ENCODE measurements around the gene DENND1B.

DENND1B gene

DNA sequence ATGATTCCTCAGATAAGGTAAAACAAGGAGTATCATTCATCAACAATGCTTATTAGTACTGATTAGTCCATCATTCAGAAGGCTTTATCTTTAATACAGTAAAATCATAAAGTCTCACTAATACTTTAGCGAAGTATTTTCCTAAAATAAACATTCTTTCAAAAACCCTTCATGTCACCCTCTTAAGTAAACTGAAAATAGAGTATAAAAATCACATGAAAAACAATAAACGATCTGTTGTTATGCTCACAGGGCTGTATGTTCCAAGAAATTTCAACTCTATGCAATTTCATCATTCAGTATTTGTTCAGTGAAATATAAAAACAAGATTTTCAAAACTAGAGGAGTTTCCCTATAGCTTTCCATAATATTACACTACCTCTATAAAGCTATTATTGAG lies 102.0 kb downstream of the DENND1B start:
- Histone ChIP-seq H3K4me1 (ENCODE audit: low read length) (no peaks in the 10 kb centered on the region), H3K27me3 (ENCODE audit: low read depth, low read length) (no peaks in the 10 kb centered on the region), H4K20me1 (ENCODE audit: insufficient read depth, low read length) (peaks cover 51% of the 10 kb centered on the region), H2AFZ (ENCODE audit: low read depth, low read length) (no peak overlapping the region), H3K9me3 (ENCODE audit: insufficient read depth, low read length) (no peaks in the 10 kb centered on the region), H3K36me3 (replicated peaks; ENCODE audit: low read depth, low read length) (peaks cover 4% of the 10 kb centered on the region), H3K79me2 (ENCODE audit: low read length) (peaks cover 14% of the 10 kb centered on the region), H3K27ac (ENCODE audit: low read length) (no peak overlapping the region), H3K9ac (ENCODE audit: low read length) (no peak overlapping the region), H3K4me2 (ENCODE audit: low read length) (no peak overlapping the region), H3K4me3 (ENCODE audit: low read length) (no peak overlapping the region)
- TF ChIP-seq, protein P1, sequence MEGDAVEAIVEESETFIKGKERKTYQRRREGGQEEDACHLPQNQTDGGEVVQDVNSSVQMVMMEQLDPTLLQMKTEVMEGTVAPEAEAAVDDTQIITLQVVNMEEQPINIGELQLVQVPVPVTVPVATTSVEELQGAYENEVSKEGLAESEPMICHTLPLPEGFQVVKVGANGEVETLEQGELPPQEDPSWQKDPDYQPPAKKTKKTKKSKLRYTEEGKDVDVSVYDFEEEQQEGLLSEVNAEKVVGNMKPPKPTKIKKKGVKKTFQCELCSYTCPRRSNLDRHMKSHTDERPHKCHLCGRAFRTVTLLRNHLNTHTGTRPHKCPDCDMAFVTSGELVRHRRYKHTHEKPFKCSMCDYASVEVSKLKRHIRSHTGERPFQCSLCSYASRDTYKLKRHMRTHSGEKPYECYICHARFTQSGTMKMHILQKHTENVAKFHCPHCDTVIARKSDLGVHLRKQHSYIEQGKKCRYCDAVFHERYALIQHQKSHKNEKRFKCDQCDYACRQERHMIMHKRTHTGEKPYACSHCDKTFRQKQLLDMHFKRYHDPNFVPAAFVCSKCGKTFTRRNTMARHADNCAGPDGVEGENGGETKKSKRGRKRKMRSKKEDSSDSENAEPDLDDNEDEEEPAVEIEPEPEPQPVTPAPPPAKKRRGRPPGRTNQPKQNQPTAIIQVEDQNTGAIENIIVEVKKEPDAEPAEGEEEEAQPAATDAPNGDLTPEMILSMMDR (IDR thresholded peaks at IDR 0.05; ENCODE audit: low read depth, low read length) = no peak

DNA sequence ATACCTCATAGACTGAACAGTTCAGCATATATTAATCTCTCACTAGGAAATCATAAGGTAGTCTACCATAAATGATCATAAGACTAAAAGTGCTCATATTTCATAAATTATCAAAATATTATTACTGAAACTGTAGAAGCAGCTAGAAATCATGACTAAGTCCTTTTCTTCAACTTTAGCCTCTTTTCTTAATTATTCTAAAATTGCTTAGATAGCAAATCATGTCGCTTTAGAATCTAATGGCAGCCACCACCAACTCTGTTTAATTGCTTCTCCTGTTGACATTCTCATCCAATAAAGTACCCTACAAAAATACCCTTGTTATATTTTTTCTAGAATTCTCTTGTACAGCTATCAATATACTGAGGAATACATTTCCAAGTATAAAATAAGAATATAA lies 102.9 kb downstream of the DENND1B start:
- no peaks in the 10 kb centered on the region for H3K9me3 ChIP-seq (ENCODE audit: insufficient read depth, low read length)
- TF ChIP-seq EZH2phosphoT487 (IDR thresholded peaks at IDR 0.05; ENCODE audit: low read depth) = no peak
- TF ChIP-seq, protein P1 (IDR thresholded peaks at IDR 0.05; ENCODE audit: low read depth, low read length) = no peak
- no peak overlapping the region for H3K27ac ChIP-seq (ENCODE audit: low read length)
- H3K4me3 ChIP-seq (ENCODE audit: low read length) = no peak overlapping the region
- H2AFZ ChIP-seq (ENCODE audit: low read depth, low read length) = no peak overlapping the region
- H3K36me3 ChIP-seq (replicated peaks; ENCODE audit: low read depth, low read length) = peaks cover 4% of the 10 kb centered on the region
- H3K4me2 ChIP-seq (ENCODE audit: low read length) = no peak overlapping the region
- H3K4me1 ChIP-seq (ENCODE audit: low read length) = no peaks in the 10 kb centered on the region
- H3K27me3 ChIP-seq (ENCODE audit: low read depth, low read length) = no peaks in the 10 kb centered on the region
- H4K20me1 ChIP-seq (ENCODE audit: insufficient read depth, low read length) = peaks cover 44% of the 10 kb centered on the region
- no peak overlapping the region for H3K9ac ChIP-seq (ENCODE audit: low read length)
- H3K79me2 ChIP-seq (ENCODE audit: low read length) = peaks cover 9% of the 10 kb centered on the region; the same call in 1 of the 2 replicates

DNA sequence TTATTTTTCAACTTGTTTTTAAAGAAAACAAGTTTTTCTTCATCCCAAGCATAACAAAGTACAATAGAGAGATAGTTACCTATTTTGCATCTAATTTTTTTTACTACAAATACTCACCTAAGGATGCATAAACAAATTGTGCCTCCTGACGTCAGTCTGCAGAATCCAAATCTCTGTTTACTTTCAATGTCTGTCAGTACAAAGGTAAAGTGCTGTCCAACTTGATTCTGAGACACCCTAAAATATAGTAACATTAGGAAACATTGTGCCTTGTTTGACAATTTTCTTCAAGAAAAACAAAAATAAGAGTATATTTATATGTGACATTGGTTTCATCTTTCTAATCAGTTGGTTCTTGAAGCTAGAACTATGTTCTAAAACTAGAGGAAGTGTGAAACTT lies 103.4 kb downstream of the DENND1B start:
- H3K9ac ChIP-seq (ENCODE audit: low read length) = no peak overlapping the region
- H2AFZ ChIP-seq (ENCODE audit: low read depth, low read length) = no peak overlapping the region
- no peak for TF ChIP-seq EZH2phosphoT487 (IDR thresholded peaks at IDR 0.05; ENCODE audit: low read depth)
- TF ChIP-seq, protein P1 (IDR thresholded peaks at IDR 0.05; ENCODE audit: low read depth, low read length) = no peak
- peaks cover 40% of the 10 kb centered on the region for H4K20me1 ChIP-seq (ENCODE audit: insufficient read depth, low read length)
- no peaks in the 10 kb centered on the region for H3K4me1 ChIP-seq (ENCODE audit: low read length)
- H3K79me2 ChIP-seq (ENCODE audit: low read length) = 0 out of 2 replicates have a peak, but pooled peaks cover 9% of the 10 kb centered on the region
- no peaks in the 10 kb centered on the region for H3K9me3 ChIP-seq (ENCODE audit: insufficient read depth, low read length)
- H3K27ac ChIP-seq (ENCODE audit: low read length) = no peak overlapping the region
- no peaks in the 10 kb centered on the region for H3K27me3 ChIP-seq (ENCODE audit: low read depth, low read length)
- H3K36me3 ChIP-seq (replicated peaks; ENCODE audit: low read depth, low read length) = peaks cover 4% of the 10 kb centered on the region
- H3K4me3 ChIP-seq (ENCODE audit: low read length) = no peak overlapping the region
- H3K4me2 ChIP-seq (ENCODE audit: low read length) = no peak overlapping the region

DNA sequence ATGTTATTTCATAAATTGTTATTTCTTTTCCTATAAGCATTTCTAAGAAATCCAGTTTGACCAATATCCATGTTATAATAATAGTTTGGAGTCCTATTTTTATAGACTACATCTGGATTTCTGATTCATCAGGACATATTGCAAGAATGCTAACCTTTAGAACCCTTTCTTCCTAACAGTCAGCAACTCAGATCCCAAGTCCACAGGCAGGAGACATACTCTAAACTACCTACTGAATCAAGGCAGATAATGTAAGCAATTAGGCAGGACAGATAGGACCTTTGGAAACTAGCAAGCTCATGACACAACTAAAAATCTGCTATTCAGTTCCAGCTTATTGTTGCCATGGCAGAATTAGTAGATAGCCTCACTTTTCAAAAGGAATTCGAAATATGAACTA lies 104.1 kb downstream of the DENND1B start:
- Histone ChIP-seq H3K9ac (ENCODE audit: low read length) (no peak overlapping the region), H3K4me2 (ENCODE audit: low read length) (no peak overlapping the region), H4K20me1 (ENCODE audit: insufficient read depth, low read length) (peaks cover 39% of the 10 kb centered on the region), H3K27me3 (ENCODE audit: low read depth, low read length) (no peaks in the 10 kb centered on the region), H3K79me2 (ENCODE audit: low read length) (0 out of 2 replicates have a peak, but pooled peaks cover 8% of the 10 kb centered on the region), H3K36me3 (replicated peaks; ENCODE audit: low read depth, low read length) (peaks cover 4% of the 10 kb centered on the region), H3K9me3 (ENCODE audit: insufficient read depth, low read length) (no peaks in the 10 kb centered on the region), H3K4me1 (ENCODE audit: low read length) (no peaks in the 10 kb centered on the region), H2AFZ (ENCODE audit: low read depth, low read length) (no peak overlapping the region), H3K4me3 (ENCODE audit: low read length) (no peak overlapping the region), H3K27ac (ENCODE audit: low read length) (no peak overlapping the region)
- TF ChIP-seq EZH2phosphoT487 (IDR thresholded peaks at IDR 0.05; ENCODE audit: low read depth) = no peak
- TF ChIP-seq, protein P1 (IDR thresholded peaks at IDR 0.05; ENCODE audit: low read depth, low read length) = no peak

All from OCI-LY3 (cell line).